Activated naive CD4-positive, alpha-beta T cell treated with anti-CD3 and anti-CD28 coated beads, Interleukin-2, amount 50 U/mL, for 72 hours (primary cell): Measurements from ENCODE around the gene SLC12A7. TPM values are rescaled to one million over a fixed set of nuclear protein-coding genes. Genes with fewer than 3 reads are reported as not detected.
A peak's percentile ranks its signal among the peaks of the same experiment; 100 is the strongest.
"Not testable (repeated sequence)": the region's sequence is repeated elsewhere in the genome, so short reads cannot be mapped to it uniquely, and the experiment has no call there.

Experiments used
- ATAC-seq, 2 donors: fragments of 150-1000 bp; cut with Tn5 transposase; 2 replicates each; pipeline ENCODE4 v1.10.0; 2021; ENCODE audit warnings: mild to moderate bottlenecking in 2 of 2, moderate library complexity in 2 of 2
- DNase-seq, 2 donors: peaks; one replicate each; pipeline ENCODE4 v3.0.0; 2021 to 2022; ENCODE audit warnings: low spot score in 2 of 2
- H3K27ac Mint-ChIP-seq, 2 donors: one replicate each; pipeline ENCODE4 v1.8.0; 2022; ENCODE audit warnings: mild to moderate bottlenecking in 2 of 2, mixed read lengths in 2 of 2
- H3K36me3 Mint-ChIP-seq, 2 donors: one replicate each; pipeline ENCODE4 v1.8.0; 2022; ENCODE audit warnings: mixed read lengths in 2 of 2
- H3K9me3 Mint-ChIP-seq, 2 donors: one replicate each; pipeline ENCODE4 v1.8.0; 2022; ENCODE audit warnings: mixed read lengths in 2 of 2
- total RNA-seq, 2 donors: library from RNA; stranded (reverse); gene quantifications; one replicate each; pipeline ENCODE4 v1.2.3, GENCODE V29; 2022

SLC12A7 gene
- total RNA-seq, 2 donors from 2014 or later: 19.5 to 74.7 TPM

DNA sequence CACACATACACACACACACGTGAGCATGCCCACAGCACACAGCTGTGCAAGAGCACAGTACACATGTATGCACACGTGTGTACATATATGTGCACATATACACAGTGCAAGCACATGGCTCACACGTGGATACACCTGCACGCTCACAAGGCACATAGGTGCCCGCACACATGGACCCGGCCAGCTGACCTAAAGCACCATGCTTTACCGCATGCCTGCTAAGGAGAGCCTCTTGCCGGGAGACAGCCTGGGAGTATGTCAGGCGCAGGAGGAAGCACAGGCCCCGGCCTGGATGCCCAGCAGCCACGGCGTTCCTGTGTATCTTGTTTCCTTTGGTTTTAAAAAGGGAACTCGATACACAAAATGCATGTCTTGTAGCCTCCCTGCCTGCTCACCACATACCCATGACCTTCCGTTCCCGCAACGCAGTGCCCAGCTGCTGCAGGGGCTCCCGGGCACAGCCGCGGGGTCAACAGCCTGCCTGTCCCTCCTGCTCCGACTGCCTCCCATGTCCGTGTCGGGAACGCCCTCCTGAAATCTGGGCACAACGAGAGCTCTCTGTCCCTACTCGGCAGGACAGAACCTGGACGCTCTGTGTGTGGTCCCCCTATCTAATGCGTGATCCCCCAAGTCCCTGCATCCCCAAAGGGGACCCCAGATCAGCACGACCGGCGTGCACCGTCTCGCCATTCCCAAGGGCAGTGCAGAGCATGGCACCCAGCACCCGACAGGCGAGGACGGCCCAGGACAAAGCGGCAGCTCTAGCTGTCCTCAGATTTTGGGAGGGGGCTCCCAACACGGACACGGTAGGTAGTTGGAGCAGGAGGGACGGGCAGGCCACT is 3.6 kb downstream of the SLC12A7 start:
- peaks cover 0 to 4% of the 10 kb centered on the region in 2 donors for H3K36me3 Mint-ChIP-seq
- no peaks in the 10 kb centered on the region for H3K9me3 Mint-ChIP-seq
- DNase-seq (no peak), ATAC-seq (no peak)
- H3K27ac Mint-ChIP-seq: peak overlapping the region in 1 of 2 donors; percentile 84

DNA sequence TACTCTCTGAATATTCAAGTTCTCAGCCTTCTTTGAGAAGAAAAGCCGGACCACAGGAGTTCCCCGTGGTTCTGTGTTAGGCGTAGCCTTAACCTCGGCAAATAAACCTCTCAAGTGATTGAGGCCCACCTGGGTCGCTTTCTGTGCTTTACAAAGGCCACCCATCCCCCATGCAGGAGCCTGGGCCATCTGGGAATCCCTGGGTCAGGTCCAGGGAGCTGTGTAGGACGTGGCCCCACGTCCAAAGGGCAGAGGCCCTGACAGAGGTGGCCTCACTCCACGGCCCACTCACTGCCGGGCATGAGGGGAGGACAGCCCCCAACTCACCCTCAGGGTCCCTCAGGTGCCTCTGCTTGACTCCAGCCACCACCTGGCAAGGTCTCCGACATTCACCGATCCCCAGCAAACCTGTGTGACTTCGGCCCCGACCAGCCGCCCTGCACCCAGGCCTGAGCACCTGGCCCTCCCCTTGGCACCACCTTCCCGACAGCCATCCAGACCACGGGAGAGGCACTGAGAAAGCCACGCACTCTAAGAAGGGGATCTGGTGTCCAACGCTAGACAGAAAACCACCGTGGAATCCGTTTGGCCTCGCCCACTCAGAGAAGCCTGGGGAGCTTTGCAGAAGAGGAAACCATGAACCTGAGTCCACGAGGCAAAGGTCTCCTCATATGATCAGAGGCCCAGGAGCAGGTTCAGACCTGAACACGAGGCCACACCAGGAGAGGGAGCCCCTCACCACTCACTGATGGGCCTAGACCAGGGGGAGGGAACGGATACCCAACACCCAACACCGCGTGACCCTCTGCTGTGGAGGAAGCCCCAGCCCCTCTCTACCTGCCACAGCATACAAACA is 4.5 kb downstream of the SLC12A7 start:
- no peaks in the 10 kb centered on the region for H3K9me3 Mint-ChIP-seq
- H3K36me3 Mint-ChIP-seq: peaks cover 0 to 4% of the 10 kb centered on the region in 2 donors
- H3K27ac Mint-ChIP-seq: peak overlapping the region; percentile 68 to 84
- DNase-seq: no peak
- no peak for ATAC-seq

DNA sequence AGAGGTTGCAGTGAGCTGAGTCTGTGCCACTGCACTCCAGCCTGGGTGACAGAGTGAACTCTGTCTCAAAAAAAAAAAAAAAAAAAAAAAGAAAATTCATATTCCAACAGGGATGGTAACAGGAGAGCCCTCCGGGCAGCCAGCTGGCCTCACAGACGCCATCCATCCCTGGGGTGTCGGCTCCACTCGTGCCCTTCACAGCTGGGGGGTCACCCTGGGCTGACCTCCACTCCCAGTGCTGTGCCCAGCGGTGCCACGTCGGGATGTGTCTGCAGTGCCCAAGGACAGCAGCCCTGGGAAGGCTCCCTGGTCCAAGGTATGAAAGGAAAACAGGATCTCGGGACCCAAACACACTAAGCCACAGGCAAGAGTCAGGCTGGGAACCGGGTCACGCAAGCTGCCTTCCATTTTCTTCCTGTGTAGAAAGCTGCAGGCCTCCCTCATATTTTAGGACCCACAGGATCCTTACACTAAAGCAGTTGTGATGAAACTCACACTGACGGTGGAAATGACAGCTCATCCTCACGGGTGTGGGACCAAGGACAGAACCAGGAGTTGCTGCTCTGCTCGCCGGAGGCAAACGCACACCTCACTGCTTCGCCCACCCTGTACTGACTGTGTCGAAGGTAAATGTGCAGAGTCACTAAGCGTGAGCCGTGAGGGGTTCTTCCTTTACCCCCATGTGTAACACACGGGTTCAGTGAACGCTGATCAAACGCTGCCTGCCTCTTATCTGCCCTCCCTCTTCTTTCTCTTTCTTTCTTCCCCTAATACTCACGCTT is 5.3 kb downstream of the SLC12A7 start:
- Mint-ChIP-seq H3K9me3 (no peaks in the 10 kb centered on the region), H3K27ac (peak overlapping the region; percentile 68 to 84), H3K36me3 (peaks cover 0 to 4% of the 10 kb centered on the region in 2 donors)
- no peak for DNase-seq
- peak in 1 of 2 donors; percentile 42 for ATAC-seq

DNA sequence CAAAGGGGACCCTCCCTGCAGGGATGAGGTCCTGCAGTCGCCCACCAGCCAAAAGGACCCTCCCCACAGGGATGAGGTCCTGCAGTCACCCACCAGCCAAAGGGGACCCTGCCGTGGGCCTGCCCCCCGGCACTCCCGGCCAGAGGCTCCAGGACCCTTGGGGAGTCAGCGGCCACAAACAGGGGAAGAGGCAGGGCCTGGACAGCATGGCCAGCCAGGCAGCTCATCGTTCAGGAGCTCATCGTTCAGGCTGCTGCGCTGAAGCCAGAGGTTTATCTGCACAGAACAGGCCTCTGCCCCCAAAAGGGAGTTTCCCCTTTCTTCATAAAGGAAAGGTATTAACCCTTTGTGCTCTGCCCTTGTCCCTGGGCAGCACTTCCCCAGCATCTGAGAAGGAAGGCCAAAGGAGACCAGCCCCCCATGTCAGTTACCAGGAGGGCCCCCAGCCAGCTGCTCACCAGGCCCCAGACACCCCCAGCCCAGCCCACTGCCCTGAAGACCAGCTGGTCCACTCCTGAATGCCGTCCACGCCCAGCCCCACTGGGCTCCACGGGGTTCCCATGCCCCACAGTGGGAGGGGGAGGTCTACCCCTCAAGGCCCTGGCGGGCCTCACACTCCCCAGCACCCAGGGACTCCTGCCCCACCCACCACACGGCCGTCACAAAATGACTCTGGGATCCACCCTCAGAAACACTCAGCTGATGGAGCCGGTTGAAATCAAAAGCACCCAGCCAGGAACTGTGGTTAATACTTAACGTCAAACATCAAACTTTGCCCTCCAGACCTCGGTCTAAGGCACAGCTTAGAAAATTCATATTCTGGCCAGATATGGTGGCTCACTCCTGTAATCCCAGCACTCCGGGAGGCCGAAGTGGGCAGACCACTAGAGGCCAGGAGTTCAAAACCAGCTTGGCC is 6.3 kb downstream of the SLC12A7 start:
- DNase-seq (peak; percentile 48 to 76), ATAC-seq (peak; percentile 71 to 76)
- H3K27ac Mint-ChIP-seq: peak overlapping the region in 1 of 2 donors; percentile 84
- H3K36me3 Mint-ChIP-seq: peaks cover 0 to 4% of the 10 kb centered on the region in 2 donors
- no peaks in the 10 kb centered on the region for H3K9me3 Mint-ChIP-seq

DNA sequence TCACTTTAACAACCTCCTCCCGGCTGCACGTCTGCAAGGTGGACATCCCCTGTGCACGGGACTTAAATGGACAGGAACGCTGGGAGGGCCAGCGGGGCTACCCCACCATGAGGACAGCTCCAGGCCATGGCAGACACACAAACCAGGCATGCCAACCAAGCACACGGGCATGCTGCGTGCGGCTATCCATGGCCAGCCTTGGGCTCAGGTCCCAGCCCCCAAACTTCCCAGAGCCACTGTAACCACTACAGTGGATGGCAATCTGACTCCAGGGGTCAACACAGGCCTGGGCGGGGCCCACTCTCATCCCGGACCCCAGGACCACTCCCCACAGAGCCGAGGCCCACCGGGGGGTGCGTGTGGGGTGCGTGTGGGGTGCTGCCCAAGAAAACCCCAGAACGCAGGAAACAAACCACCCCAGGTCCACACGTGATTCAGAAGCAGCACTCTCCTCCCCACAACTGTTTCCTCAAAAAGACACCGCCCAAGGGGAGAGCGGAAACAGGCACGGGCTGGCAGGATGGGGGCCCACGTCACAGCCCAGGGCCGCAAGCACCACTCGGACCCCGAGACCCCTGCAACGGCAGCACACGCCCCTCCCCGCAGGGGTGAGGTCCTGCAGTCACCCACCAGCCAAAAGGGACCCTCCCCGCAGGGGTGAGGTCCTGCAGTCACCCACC is 7.4 kb downstream of the SLC12A7 start:
- H3K9me3 Mint-ChIP-seq: no peaks in the 10 kb centered on the region
- peaks cover 0 to 4% of the 10 kb centered on the region in 2 donors for H3K36me3 Mint-ChIP-seq
- DNase-seq: no peak
- H3K27ac Mint-ChIP-seq: peak overlapping the region in 1 of 2 donors; percentile 84
- ATAC-seq: peak in 1 of 2 donors; percentile 53

DNA sequence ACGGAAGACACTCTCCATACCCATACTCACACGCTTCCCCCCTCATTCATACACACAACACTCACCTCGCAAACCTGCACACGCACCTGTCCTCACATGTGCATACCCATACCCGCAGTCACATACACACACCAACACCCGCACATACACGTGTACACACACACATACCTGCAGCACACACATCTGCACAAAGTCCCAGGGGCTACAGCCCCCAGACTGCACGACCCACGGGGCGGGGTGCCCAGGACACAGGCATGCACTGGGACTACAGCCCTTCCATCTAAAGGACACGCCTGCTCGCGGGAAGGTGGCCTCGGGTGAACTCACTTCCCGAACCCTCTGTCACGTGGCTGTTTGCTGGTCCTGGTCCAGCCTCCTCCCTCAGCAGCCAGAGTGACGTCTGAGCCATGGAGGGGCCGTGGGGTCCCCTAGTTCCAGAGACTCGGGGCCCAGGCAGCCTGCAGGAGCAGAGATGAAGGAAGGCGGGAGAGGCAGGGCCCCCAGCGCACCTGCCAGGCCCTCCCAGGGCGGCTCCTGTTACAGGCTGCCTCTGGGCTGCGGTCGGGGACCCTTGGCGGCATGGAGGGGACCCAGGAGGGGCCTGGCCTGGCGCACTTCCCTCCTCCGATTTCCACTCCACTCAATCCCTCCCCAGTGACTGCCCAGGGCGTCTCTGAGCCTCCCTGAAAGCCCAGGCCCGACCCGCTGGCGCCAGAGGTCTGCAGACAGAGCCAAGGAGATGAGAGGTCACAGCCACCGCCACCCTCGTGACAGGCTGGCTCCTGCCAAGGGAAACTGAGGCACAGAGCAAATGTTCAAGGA is 8.1 kb downstream of the SLC12A7 start:
- ATAC-seq: no peak
- Mint-ChIP-seq H3K27ac (peak overlapping the region in 1 of 2 donors; percentile 84), H3K36me3 (peaks cover 0 to 4% of the 10 kb centered on the region in 2 donors), H3K9me3 (no peaks in the 10 kb centered on the region)
- no peak for DNase-seq

DNA sequence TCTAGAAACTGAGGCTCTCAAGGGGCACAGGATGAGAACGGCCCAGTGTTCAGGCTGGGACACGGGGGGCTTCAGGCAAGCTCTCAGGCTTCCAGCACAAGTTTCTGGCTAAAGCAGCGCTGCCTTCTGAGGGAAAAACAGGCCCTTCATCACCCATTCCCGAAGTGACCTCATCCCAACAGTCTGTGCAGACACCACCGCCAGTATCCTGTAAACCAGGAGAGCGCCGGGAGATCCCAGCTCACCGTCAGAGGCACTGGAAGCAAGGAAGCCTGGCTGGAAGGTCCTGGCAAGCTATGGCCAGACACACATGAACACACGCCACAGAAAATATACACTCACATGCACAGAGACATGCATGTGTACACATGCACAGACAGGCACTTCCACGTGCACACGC is 8.8 kb downstream of the SLC12A7 start:
- no peak for ATAC-seq
- DNase-seq: no peak
- peaks cover 0 to 4% of the 10 kb centered on the region in 2 donors for H3K36me3 Mint-ChIP-seq
- no peaks in the 10 kb centered on the region for H3K9me3 Mint-ChIP-seq
- no peak overlapping the region for H3K27ac Mint-ChIP-seq

DNA sequence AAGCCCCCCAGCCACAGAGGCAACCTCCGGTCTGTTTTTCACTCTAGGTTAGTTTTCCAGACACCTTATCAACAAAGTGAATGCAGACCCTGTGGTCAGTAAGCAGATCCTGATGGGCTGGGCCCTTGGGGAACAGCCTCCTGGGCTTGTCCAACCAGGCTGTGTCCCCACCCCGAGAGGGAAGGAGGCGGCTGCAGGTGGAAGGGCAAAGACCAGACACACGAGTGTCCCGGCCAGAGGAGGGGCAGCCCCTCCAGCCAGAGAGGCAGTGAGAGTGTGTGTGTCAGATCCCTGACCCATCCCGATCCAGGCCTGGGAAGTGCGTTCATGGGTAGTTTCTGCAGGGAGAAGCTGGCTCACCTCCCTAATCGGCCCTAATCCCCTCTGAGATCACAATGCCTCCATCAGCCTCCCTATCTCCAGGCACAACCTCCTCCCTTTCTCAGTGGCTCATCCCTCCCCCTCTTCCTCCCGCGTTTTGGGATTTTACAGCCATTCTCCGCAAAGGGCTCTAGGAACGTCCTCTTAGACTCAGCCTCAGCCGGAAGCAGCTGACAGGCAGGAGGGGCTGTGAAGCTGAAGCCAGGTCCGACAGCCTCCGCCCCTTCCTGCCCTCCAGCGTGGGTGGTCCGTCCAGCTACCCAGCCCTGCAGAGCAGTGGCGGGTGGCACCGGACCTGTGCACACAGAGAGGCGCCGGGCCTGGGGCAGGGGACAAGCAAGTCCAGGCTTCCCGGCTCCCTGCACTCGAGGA is 9.7 kb downstream of the SLC12A7 start:
- H3K27ac Mint-ChIP-seq: peak overlapping the region in 1 of 2 donors; percentile 59
- H3K36me3 Mint-ChIP-seq: peaks cover 0 to 4% of the 10 kb centered on the region in 2 donors
- H3K9me3 Mint-ChIP-seq: no peaks in the 10 kb centered on the region
- no peak for ATAC-seq
- DNase-seq: no peak

DNA sequence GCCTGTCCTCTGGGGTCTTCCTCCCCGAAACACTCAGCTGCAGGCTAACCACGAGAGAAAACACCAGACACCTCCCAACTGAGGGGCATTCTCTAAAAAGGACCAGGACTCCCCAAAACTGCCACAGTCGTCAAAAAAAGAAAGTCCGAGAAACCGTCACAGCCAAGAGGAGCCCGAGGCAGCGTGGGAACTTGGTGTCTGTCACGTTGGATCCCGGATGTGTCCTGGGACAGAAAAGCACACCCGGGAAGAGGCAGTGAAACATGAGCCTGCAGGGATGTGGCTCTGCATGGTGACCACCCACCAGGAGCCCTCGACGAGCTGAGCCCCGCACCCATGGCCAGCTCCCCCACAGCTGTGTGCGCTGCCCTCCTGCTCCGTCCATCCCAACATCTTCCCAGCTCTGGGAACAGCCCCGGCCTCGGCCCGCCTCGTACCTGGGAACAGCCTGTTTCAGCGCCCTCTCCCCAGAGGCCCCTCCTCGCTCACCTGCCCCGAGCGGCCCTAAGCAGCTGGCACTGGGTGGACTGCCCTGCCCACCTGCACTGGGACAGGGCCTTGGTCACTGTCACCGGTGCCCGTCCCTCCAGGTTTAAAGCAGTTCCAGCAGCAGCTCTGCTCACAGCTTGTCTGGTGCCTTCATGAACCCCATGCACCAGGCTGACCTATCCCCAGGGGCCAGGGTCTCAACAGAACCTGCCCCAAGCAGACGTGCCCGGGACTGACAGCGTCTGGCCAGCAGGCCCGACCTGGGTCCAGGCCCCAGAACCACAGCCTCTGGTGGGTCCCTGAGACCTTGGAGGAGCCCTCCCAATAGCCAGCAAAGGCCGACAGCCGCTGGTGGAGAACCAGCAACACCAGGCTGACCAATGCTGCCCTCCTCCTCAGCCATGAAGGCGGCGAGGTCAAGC is 10.9 kb downstream of the SLC12A7 start:
- peaks cover 0 to 4% of the 10 kb centered on the region in 2 donors for H3K36me3 Mint-ChIP-seq
- ATAC-seq (no peak), DNase-seq (no peak)
- H3K27ac Mint-ChIP-seq: peak overlapping the region in 1 of 2 donors; percentile 59
- H3K9me3 Mint-ChIP-seq: no peaks in the 10 kb centered on the region

DNA sequence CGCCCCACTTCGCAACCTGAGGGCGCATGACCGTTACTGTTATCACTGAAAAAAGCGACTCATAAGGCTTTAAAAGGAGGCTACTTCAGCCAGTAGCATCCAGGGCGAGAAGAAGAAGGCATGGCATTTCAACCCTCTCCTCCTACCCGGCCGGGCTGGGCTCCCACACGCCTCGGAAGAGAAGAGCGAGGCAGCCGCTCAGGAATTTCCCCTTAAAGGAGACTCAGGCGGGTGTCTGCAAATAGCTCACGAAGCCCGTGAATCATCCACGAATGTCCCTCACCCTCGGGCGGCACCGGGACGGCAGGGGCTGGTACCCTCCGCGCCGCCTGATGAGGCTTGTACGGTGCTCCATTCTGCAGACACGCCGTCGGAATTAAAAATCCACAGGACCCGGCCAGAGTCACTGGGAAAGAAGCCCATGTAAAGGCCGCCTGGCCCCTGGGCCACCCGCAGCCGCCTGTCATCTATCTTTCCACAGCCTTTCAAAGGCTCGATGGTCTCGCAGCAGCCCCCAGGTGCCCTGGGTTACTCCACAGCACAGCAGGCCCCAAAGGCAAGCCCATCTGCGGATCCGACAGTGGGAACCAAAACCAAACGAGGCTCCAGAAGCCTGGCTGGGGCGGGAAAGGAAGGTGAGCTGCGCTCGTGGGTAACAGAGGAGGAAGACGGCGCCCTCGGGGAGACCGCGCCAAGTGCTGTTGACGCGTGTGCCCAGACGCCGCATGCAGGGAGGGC is 11.8 kb downstream of the SLC12A7 start:
- Mint-ChIP-seq H3K27ac (peak overlapping the region in 1 of 2 donors; percentile 45), H3K36me3 (peaks cover 0 to 4% of the 10 kb centered on the region in 2 donors), H3K9me3 (no peaks in the 10 kb centered on the region)
- ATAC-seq: no peak
- DNase-seq: no peak

DNA sequence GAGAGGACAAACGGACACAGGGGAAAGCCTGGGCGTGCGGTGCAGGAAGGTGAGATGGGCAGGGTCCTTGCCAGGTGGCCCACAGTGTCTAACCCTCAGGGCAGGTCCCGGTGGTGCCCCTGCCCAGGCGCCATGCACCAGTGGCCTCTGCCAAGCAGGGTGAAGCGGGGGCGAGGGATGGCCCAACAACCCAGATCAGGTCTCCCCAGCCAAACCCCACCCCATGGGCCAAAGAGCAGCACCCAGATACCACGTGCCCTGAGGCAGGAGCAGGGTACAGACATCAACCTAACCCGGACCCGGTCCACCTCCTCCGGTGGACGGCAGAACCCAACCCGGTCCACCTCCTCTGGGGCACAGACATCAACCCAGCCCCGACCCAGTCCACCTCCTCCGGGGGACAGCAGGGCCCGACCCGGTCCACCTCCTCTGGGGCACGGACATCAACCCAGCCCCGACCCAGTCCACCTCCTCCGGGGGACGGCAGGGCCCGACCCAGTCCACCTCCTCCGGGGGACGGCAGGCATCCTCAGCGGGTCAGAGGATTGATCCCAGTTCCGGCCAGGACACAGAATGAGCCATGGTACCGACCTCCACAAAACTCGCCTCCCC is 12.8 kb downstream of the SLC12A7 start:
- no peak for DNase-seq
- Mint-ChIP-seq H3K27ac (no peak overlapping the region), H3K9me3 (no peaks in the 10 kb centered on the region), H3K36me3 (peaks cover 0 to 4% of the 10 kb centered on the region in 2 donors)
- ATAC-seq: peak in 1 of 2 donors; percentile 46

DNA sequence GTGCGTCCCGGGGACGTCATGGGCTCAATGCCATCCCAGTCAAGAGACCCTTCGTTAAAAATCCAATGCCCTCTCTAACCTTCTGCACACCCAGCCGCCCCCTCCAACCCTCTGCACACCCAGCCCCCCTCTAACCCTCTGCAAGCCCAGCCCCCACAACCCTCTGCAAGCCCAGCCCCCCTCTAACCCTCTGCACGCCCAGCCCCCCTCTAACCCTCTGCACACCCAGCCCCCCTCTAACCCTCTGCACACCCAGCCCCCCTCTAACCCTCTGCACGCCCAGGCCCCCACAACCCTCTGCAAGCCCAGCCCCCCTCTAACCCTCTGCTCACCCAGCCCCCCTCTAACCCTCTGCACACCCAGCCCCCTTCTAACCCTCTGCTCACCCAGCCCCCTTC is 13.9 kb downstream of the SLC12A7 start:
- not testable (repeated sequence) for H3K36me3 Mint-ChIP-seq, DNase-seq, ATAC-seq, H3K27ac Mint-ChIP-seq, H3K9me3 Mint-ChIP-seq
